ENCODE measurements around the gene MCF2.
A peak's percentile ranks its signal among the peaks of the same experiment; 100 is the strongest.

MCF2 gene

DNA sequence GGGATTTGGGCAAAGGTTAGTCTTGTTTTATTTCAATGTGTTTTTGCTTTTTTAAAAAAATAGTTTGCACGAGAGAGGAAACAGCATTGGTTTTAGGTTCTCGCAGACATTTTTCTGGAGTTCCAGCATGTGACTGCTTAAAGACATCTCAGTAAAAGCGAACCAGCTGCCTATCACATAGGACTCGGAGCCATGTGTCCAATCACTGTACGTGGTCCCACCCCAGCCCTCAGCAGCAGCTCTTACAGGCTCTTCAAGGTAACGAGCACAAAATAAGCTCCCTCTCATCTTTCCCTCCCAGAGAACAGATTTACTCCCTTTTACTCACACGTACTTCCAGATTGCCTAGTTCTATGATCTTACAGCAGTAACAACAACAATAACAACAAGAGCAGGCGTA, 68.7 kb downstream of the MCF2 start:
- Histone ChIP-seq H3K9me3 (ENCODE audit: control insufficient read depth, insufficient read depth, low read depth, low read length) (no peaks in the 10 kb centered on the region), H3K36me3 (ENCODE audit: control insufficient read depth in 2 of 2, insufficient read depth in 1 of 2, low read length in 2 of 2) (no peaks in the 10 kb centered on the region), H3K4me3 (ENCODE audit: low read depth, low read length) (no peak overlapping the region), H3K27ac (ENCODE audit: extremely low read depth, low read depth, low read length) (no peak overlapping the region), H3K4me1 (ENCODE audit: control insufficient read depth, insufficient read depth, low read length) (no peaks in the 10 kb centered on the region)
- TF ChIP-seq ZNF426 (tag by site-specific recombination; IDR thresholded peaks at IDR 0.05): no peak
- TF ChIP-seq SP2 (tag by site-specific recombination; IDR thresholded peaks at IDR 0.05): no peak
- TF ChIP-seq ZNF404 (tag by site-specific recombination; IDR thresholded peaks at IDR 0.05): no peak
- no peak for TF ChIP-seq OVOL3 (tag by site-specific recombination; IDR thresholded peaks at IDR 0.05)
- no peak for TF ChIP-seq ZNF2 (tag by site-specific recombination; IDR thresholded peaks at IDR 0.05)
- no peak for TF ChIP-seq ZSCAN16 (tag by site-specific recombination; IDR thresholded peaks at IDR 0.05)
- TF ChIP-seq ZNF747 (tag by site-specific recombination; IDR thresholded peaks at IDR 0.05): no peak
- no peak for TF ChIP-seq ZNF701 (tag by site-specific recombination; IDR thresholded peaks at IDR 0.05)
- no peak for TF ChIP-seq ZNF792 (tag by site-specific recombination; IDR thresholded peaks at IDR 0.05)
- TF ChIP-seq, protein P1, sequence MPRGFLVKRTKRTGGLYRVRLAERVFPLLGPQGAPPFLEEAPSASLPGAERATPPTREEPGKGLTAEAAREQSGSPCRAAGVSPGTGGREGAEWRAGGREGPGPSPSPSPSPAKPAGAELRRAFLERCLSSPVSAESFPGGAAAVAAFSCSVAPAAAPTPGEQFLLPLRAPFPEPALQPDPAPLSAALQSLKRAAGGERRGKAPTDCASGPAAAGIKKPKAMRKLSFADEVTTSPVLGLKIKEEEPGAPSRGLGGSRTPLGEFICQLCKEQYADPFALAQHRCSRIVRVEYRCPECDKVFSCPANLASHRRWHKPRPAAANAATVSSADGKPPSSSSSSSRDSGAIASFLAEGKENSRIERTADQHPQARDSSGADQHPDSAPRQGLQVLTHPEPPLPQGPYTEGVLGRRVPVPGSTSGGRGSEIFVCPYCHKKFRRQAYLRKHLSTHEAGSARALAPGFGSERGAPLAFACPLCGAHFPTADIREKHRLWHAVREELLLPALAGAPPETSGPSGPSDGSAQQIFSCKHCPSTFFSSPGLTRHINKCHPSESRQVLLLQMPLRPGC (tag by site-specific recombination; IDR thresholded peaks at IDR 0.05): no peak
- TF ChIP-seq ZBTB8A (tag by site-specific recombination; IDR thresholded peaks at IDR 0.05): no peak
- no peak for TF ChIP-seq ZNF10 (tag by site-specific recombination; IDR thresholded peaks at IDR 0.05)
- TF ChIP-seq, protein P2, sequence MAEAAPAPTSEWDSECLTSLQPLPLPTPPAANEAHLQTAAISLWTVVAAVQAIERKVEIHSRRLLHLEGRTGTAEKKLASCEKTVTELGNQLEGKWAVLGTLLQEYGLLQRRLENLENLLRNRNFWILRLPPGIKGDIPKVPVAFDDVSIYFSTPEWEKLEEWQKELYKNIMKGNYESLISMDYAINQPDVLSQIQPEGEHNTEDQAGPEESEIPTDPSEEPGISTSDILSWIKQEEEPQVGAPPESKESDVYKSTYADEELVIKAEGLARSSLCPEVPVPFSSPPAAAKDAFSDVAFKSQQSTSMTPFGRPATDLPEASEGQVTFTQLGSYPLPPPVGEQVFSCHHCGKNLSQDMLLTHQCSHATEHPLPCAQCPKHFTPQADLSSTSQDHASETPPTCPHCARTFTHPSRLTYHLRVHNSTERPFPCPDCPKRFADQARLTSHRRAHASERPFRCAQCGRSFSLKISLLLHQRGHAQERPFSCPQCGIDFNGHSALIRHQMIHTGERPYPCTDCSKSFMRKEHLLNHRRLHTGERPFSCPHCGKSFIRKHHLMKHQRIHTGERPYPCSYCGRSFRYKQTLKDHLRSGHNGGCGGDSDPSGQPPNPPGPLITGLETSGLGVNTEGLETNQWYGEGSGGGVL (tag by site-specific recombination; IDR thresholded peaks at IDR 0.05): no peak
- TF ChIP-seq ZNF776 (tag by site-specific recombination; IDR thresholded peaks at IDR 0.05; ENCODE audit: borderline replicate concordance): no peak
- TF ChIP-seq, protein P3, sequence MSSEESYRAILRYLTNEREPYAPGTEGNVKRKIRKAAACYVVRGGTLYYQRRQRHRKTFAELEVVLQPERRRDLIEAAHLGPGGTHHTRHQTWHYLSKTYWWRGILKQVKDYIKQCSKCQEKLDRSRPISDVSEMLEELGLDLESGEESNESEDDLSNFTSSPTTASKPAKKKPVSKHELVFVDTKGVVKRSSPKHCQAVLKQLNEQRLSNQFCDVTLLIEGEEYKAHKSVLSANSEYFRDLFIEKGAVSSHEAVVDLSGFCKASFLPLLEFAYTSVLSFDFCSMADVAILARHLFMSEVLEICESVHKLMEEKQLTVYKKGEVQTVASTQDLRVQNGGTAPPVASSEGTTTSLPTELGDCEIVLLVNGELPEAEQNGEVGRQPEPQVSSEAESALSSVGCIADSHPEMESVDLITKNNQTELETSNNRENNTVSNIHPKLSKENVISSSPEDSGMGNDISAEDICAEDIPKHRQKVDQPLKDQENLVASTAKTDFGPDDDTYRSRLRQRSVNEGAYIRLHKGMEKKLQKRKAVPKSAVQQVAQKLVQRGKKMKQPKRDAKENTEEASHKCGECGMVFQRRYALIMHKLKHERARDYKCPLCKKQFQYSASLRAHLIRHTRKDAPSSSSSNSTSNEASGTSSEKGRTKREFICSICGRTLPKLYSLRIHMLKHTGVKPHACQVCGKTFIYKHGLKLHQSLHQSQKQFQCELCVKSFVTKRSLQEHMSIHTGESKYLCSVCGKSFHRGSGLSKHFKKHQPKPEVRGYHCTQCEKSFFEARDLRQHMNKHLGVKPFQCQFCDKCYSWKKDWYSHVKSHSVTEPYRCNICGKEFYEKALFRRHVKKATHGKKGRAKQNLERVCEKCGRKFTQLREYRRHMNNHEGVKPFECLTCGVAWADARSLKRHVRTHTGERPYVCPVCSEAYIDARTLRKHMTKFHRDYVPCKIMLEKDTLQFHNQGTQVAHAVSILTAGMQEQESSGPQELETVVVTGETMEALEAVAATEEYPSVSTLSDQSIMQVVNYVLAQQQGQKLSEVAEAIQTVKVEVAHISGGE (tag by site-specific recombination; conservative IDR thresholded peaks at IDR 0.05; ENCODE audit: low read depth): no peak
- TF ChIP-seq ZNF423 (tag by site-specific recombination; IDR thresholded peaks at IDR 0.05): no peak
- TF ChIP-seq SP3 (tag by site-specific recombination; IDR thresholded peaks at IDR 0.05): no peak
- TF ChIP-seq ZNF335 (tag by site-specific recombination; conservative IDR thresholded peaks at IDR 0.05): no peak
- TF ChIP-seq ZNF292 (tag by site-specific recombination; IDR thresholded peaks at IDR 0.05; ENCODE audit: borderline replicate concordance, low read depth): no peak
- ChIA-PET CTCF (interaction anchor here (0.5 kb wide), 1 partner anchor 21 kb away, joined by 3 read pairs; no protein-coding TSS in a partner anchor), POLR2A (no interaction called here)

DNA sequence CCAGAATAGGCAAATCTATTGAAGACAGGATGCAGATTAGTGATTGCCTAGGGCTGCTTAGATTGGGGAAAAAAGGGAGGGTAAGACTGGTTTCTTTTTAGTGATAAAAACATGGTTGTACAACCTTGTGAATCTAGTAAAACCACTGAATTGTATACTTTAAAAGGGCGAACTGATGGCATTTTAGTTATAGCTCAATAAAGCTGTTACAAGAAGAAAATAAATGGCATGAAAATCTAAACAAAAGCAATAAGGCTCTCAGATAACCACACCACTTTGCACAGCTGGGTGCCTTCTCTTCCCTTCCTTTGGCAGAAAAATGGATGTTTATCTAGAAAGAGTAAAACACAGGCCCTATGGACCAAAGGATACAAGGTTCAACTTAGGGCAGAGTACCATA, 107.9 kb downstream of the MCF2 start:
- ChIA-PET POLR2A (no interaction called here), CTCF (no interaction called here)
- no peaks in the 10 kb centered on the region for H3K36me3 ChIP-seq (ENCODE audit: control insufficient read depth in 2 of 2, insufficient read depth in 1 of 2, low read length in 2 of 2)
- no peaks in the 10 kb centered on the region for H3K4me1 ChIP-seq (ENCODE audit: control insufficient read depth, insufficient read depth, low read length)
- no peak overlapping the region for H3K27ac ChIP-seq (ENCODE audit: extremely low read depth, low read depth, low read length)
- no peak overlapping the region for H3K4me3 ChIP-seq (ENCODE audit: low read depth, low read length)
- H3K9me3 ChIP-seq (ENCODE audit: control insufficient read depth, insufficient read depth, low read depth, low read length): no peaks in the 10 kb centered on the region
- TF ChIP-seq BCL11B (tag by site-specific recombination; IDR thresholded peaks at IDR 0.05; ENCODE audit: low read depth) (no peak), ZNF202 (tag by site-specific recombination; IDR thresholded peaks at IDR 0.05; ENCODE audit: borderline replicate concordance) (no peak), ZXDB (tag by site-specific recombination; IDR thresholded peaks at IDR 0.05) (0 out of 2 replicates have a peak, but pooled peaks have one; percentile 21), ZNF24 (tag by site-specific recombination; IDR thresholded peaks at IDR 0.05) (no peak), KLF10 (tag by site-specific recombination; IDR thresholded peaks at IDR 0.05) (no peak)
- TF ChIP-seq, protein P4, sequence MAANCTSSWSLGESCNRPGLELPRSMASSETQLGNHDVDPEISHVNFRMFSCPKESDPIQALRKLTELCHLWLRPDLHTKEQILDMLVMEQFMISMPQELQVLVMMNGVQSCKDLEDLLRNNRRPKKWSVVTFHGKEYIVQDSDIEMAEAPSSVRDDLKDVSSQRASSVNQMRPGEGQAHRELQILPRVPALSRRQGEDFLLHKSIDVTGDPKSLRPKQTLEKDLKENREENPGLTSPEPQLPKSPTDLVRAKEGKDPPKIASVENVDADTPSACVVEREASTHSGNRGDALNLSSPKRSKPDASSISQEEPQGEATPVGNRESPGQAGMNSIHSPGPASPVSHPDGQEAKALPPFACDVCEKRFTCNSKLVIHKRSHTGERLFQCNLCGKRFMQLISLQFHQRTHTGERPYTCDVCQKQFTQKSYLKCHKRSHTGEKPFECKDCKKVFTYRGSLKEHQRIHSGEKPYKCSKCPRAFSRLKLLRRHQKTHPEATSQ (tag by site-specific recombination; IDR thresholded peaks at IDR 0.05): no peak
- TF ChIP-seq, protein P5, sequence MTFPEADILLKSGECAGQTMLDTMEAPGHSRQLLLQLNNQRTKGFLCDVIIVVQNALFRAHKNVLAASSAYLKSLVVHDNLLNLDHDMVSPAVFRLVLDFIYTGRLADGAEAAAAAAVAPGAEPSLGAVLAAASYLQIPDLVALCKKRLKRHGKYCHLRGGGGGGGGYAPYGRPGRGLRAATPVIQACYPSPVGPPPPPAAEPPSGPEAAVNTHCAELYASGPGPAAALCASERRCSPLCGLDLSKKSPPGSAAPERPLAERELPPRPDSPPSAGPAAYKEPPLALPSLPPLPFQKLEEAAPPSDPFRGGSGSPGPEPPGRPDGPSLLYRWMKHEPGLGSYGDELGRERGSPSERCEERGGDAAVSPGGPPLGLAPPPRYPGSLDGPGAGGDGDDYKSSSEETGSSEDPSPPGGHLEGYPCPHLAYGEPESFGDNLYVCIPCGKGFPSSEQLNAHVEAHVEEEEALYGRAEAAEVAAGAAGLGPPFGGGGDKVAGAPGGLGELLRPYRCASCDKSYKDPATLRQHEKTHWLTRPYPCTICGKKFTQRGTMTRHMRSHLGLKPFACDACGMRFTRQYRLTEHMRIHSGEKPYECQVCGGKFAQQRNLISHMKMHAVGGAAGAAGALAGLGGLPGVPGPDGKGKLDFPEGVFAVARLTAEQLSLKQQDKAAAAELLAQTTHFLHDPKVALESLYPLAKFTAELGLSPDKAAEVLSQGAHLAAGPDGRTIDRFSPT (tag by site-specific recombination; IDR thresholded peaks at IDR 0.05): no peak
